VCaP (cell line): ENCODE data around the gene NCOA7.

Experiments used
- H3K27ac ChIP-seq: fragments of 450-650 bp; 2 replicates; pipeline ENCODE4 v1.5.1; 2017
- TF ChIP-seq, protein P1 (sequence below): fragments of 450-650 bp; conservative IDR thresholded peaks from 2 replicates; pipeline ENCODE4 v1.5.1; 2017; ENCODE audit warnings: mild to moderate bottlenecking, moderate library complexity

Gene NCOA7

DNA sequence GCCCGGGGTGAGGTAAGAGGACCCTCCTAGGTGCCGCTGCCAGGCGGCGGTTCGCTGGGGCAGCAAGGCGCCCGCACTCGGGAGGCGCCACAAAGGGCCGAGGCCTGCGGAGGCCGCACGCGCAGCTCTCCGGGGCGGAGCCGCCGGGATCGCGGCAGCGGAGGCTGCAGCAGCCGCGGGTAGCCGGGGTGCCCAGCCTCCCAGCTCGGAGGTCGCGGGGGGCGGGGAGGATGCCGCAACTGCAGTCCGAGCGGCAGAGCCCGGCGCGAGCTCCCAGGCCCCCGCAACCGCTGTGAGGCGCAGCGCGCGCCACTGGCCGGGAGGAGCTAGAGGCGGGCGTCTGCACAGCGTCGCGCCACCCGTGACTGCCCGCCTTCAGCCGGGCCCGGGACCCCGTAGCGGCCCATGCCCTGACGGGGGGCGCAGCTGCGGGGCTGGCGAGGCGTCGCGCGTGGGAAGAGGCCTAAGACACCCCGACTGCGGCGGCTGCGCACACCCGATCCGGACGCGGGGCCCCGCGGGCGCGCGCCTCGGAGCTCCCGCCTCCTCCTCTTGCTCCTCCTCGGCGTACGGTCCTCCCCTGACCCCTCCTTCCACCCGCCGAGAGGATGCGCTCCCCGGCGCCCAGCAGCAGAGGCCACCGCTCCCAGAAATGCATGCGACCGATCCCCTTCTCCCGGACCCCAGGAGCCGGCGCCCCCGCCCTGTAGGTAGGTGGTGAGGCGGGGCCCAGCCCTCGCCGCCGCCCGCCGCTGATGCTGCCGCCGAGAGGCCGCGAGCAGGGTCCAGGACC, at the start of gene NCOA7:
Gene NCOA7 (plus strand): TSS at position 603 of the 793 bp plus-strand sequence. CDS start 24,395 bp downstream, outside the sequence.
- TF ChIP-seq, protein P1, sequence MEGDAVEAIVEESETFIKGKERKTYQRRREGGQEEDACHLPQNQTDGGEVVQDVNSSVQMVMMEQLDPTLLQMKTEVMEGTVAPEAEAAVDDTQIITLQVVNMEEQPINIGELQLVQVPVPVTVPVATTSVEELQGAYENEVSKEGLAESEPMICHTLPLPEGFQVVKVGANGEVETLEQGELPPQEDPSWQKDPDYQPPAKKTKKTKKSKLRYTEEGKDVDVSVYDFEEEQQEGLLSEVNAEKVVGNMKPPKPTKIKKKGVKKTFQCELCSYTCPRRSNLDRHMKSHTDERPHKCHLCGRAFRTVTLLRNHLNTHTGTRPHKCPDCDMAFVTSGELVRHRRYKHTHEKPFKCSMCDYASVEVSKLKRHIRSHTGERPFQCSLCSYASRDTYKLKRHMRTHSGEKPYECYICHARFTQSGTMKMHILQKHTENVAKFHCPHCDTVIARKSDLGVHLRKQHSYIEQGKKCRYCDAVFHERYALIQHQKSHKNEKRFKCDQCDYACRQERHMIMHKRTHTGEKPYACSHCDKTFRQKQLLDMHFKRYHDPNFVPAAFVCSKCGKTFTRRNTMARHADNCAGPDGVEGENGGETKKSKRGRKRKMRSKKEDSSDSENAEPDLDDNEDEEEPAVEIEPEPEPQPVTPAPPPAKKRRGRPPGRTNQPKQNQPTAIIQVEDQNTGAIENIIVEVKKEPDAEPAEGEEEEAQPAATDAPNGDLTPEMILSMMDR: no peak
- H3K27ac ChIP-seq: peak within 1 kb of the TSS; percentile 94

- peak overlapping the region; percentile 71 for H3K27ac ChIP-seq
- TF ChIP-seq, protein P1: no peak
These were observed 49.4 kb upstream of the NCOA7 start for GRCh38 chr6:125741336-125741735.

DNA sequence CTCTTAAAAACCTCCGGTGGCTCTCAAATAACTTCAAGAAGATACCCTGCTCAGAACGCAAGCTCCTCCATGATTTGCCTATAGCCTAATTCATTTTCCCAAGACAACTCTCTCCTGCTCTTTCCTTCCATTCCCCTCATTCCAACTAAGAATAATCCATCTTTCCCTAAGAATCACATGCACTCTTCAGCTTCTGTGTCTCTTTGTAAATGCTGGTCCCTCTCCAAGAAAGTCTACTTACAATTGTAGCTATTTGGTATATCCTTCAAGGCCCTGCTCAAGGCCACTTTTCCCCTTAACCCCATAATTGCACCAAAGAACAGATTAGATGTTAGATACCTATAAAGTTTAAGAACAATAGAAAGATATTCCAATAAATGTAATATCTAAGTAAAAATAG, 48.7 kb upstream of the NCOA7 start:
- TF ChIP-seq, protein P1: no peak
- H3K27ac ChIP-seq: peak overlapping the region; percentile 71

DNA sequence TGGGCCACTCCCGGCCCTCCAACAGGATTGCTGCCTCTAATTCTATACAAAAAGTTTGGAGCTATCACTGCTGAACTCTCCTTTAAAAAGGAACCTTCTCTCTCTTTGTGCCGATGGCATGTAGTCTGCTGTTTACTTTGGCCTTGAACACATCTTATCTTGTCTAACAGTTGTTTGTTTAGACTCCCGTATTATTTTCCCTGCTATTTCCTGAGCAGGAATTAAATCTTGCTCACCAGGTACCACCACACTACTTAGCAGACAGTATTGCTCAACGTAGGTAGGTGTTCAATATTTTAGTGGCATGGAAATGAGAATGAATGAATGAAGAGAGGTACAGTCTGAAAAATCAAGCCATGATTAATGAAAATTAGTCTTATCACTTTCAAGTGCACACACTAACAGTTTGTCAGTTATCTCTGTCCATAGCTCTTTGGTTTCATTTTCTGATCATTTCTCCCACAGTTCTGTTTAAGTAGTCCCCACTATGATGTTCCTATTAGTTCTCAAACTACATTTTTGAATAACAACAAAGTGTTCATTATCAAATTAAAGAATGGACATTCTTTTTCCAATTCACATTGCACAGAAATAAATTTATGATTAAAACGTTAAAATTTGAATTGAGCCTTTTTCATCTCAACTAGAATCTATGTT, 48.2 kb upstream of the NCOA7 start:
- TF ChIP-seq, protein P1: no peak
- peak overlapping the region; percentile 71 for H3K27ac ChIP-seq

GRCh38 chr6:125743604-125744003, 47.2 kb upstream of the NCOA7 start:
- TF ChIP-seq, protein P1: no peak
- H3K27ac ChIP-seq: peak overlapping the region; percentile 71; the same call in 1 of the 2 replicates

DNA sequence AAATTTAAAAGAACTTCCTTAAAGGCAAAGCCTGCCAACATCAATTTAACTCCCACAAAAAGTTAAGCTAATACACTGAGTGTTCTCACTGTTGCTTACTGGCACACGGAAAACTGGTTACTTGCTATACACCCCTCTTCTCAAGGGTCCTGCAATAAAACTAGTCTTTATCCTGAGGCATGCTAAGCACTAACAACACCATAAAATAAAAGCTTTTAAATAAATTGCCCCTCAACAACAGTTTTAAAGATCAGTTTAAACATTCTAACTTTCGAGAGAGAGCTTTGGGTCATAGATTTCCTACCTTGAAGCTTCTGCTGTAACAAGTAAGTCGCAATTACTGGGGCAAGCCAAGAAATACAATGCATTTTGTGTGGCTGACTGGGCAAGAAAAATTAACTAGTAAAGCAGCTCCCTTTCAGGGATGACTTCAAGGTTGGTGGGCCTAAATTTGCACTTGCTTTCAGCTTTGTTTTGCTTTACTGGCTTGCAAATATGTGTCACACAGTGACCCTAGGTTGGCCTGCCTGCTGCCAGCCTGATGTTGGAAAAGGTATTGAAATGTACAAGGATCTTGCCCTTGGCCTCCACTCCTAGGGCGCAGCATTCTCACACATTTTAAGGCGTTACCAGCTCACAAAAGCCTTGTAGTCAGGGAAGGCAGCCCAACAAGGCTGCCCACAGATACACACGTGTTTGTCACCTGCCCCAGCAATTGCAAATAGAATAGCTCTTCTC, 45.3 kb upstream of the NCOA7 start:
- TF ChIP-seq, protein P1: no peak
- no peak overlapping the region for H3K27ac ChIP-seq

DNA sequence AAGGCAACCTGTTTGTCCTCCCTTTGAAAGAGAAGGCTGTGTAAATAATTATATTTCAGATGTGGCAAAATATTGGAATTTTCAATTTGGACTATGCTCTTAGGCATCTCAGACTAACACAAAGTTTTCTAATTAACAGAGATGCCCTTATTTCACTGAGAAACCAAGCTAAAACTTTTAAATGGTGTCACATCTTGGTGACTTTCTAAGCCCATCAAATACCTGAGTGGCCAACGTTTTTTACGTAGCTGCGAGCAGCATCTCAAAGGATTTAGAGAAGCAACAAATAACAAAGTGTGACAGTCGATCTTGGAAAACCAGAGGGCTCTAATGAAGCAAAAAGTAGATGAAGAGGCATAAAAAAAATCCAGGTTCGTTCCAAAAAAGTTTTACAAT, 44.7 kb upstream of the NCOA7 start:
- TF ChIP-seq, protein P1: no peak
- no peak overlapping the region for H3K27ac ChIP-seq
